Endothelial cell of umbilical vein (primary cell): ENCODE data around the gene CDH15. TPM values are rescaled to one million over a fixed set of nuclear protein-coding genes. Genes with fewer than 3 reads are reported as not detected.

Experiments
- BruUV-seq: library from RNA; stranded (reverse); fragments of 400-500 nt; replicated peaks from 2 replicates; lab custom pipeline; 2021; lab: Mats Ljungman, UMichigan
- CTCF ChIA-PET: fragments of 300-600, 350-600 bp; sonication (Branson Sonifier 250); formaldehyde crosslinking; loops from one replicate; lab custom pipeline; 2021; ENCODE audit warnings: antibody characterized with exemption, inconsistent platforms; lab: Charles Lee
- POLR2A ChIA-PET: fragments of 300-600, 350-600 bp; sonication (Branson Sonifier 250); formaldehyde crosslinking; loops from one replicate; lab custom pipeline; 2021; ENCODE audit warnings: antibody characterized with exemption, inconsistent platforms; lab: Charles Lee
- DNase-seq: peaks from one replicate; pipeline ENCODE4 v3.0.0-alpha.2; 2011; ENCODE audit warnings: low read depth, low spot score
- FAIRE-seq: peaks from 2 replicates; lab custom pipeline; 2011; peaks lifted over from hg19 to GRCh38; lab: Jason Lieb, UNC
- H2AFZ ChIP-seq: 2 replicates; pipeline ENCODE4 v1.6.0; 2012; ENCODE audit warnings: low read depth, low read length, control low read depth, inconsistent platforms
- H3K27ac ChIP-seq: 2 replicates; pipeline ENCODE4 v1.5.1; 2011; ENCODE audit warnings: low read depth, mild to moderate bottlenecking, control low read depth, low read length, moderate library complexity; ENCODE audit not compliant: insufficient read depth
- H3K27me3 ChIP-seq, 2 experiments: 2 replicates each; pipeline versions ENCODE4 v1.6.0 to v1.6.1; 2011; ENCODE audit warnings: low read length in 2 of 2, mixed read lengths in 1 of 2; ENCODE audit not compliant: control insufficient read depth in 2 of 2, insufficient read depth in 2 of 2
- H3K36me3 ChIP-seq, 2 experiments: 2 replicates in 1 of 2; 3 replicates in 1 of 2; pipeline ENCODE4 v1.5.1; 2011; ENCODE audit warnings: low read length in 2 of 2, mild to moderate bottlenecking in 1 of 2, moderate library complexity in 1 of 2; ENCODE audit not compliant: control insufficient read depth in 2 of 2, insufficient read depth in 2 of 2; ENCODE audit errors: extremely low read depth in 1 of 2
- H3K4me1 ChIP-seq: 3 replicates; pipeline ENCODE4 v1.5.1; 2011; ENCODE audit warnings: mild to moderate bottlenecking, low read length; ENCODE audit not compliant: control insufficient read depth, insufficient read depth; ENCODE audit errors: extremely low read depth
- H3K4me2 ChIP-seq: 2 replicates; pipeline ENCODE4 v1.6.1; 2011; ENCODE audit warnings: low read length, control low read depth, mixed read lengths; ENCODE audit not compliant: insufficient read depth
- H3K4me3 ChIP-seq, 3 experiments: fragments of 200-600 bp in 1 of 3; sonication (generic), shearing (Covaris generic) in 1 of 3; replicated peaks in 1 of 3; 2 replicates each; pipeline ENCODE4 v1.5.1; 2011 to 2016; ENCODE audit warnings: control low read depth in 3 of 3, low read length in 3 of 3, mild to moderate bottlenecking in 2 of 3, inconsistent platforms in 1 of 3, low read depth in 1 of 3, moderate library complexity in 1 of 3; ENCODE audit not compliant: insufficient read depth in 1 of 3
- H3K79me2 ChIP-seq: 2 replicates; pipeline ENCODE4 v1.6.0; 2012; ENCODE audit warnings: low read length, inconsistent platforms; ENCODE audit not compliant: control insufficient read depth, insufficient read depth
- H3K9ac ChIP-seq: replicated peaks from 2 replicates; pipeline ENCODE3; 2011; ENCODE audit warnings: low read length, control low read depth; ENCODE audit not compliant: insufficient read depth; ENCODE audit errors: extremely low read depth
- H3K9me1 ChIP-seq: replicated peaks from 3 replicates; pipeline ENCODE4 v1.6.0; 2011; ENCODE audit warnings: mild to moderate bottlenecking, low read length; ENCODE audit not compliant: control insufficient read depth, insufficient read depth; ENCODE audit errors: extremely low read depth
- H3K9me3 ChIP-seq: replicated peaks from 2 replicates; pipeline ENCODE4 v1.5.1; 2012; ENCODE audit warnings: low read length, inconsistent platforms; ENCODE audit not compliant: control insufficient read depth, insufficient read depth
- H4K20me1 ChIP-seq: replicated peaks from 2 replicates; pipeline ENCODE3; 2011; ENCODE audit warnings: mild to moderate bottlenecking, low read length; ENCODE audit not compliant: control insufficient read depth, insufficient read depth; ENCODE audit errors: extremely low read depth
- CTCF ChIP-seq, 2 donors: IDR thresholded peaks; 1 replicate in 1 of 2; 2 replicates in 1 of 2; pipeline ENCODE4 v1.5.1; 2011; ENCODE audit warnings: low read length in 2 of 2, mild to moderate bottlenecking in 2 of 2, moderate library complexity in 2 of 2, control low read depth in 1 of 2, inconsistent platforms in 1 of 2, low read depth in 1 of 2; ENCODE audit not compliant: insufficient read depth in 1 of 2; ENCODE audit errors: extremely low read depth in 1 of 2
- EZH2 ChIP-seq: IDR thresholded peaks from 2 replicates; pipeline ENCODE4 v1.6.1; 2012; ENCODE audit warnings: borderline replicate concordance, low read depth, mild to moderate bottlenecking, moderate library complexity, low read length, inconsistent platforms; ENCODE audit not compliant: severe bottlenecking
- FOS ChIP-seq: IDR thresholded peaks from 2 replicates; pipeline ENCODE4 v1.6.1; 2011; ENCODE audit warnings: mild to moderate bottlenecking, low read length, moderate library complexity, borderline replicate concordance; ENCODE audit not compliant: insufficient read depth
- GATA2 ChIP-seq: IDR thresholded peaks from 2 replicates; pipeline ENCODE4 v1.7.0; 2011; ENCODE audit warnings: low read depth, mild to moderate bottlenecking, moderate library complexity, mixed read lengths, low read length; ENCODE audit not compliant: insufficient read length, insufficient read depth
- MYC ChIP-seq: IDR thresholded peaks from one replicate; pipeline ENCODE4 v1.6.1; 2011; ENCODE audit warnings: mild to moderate bottlenecking, low read depth, low read length
- POLR2A ChIP-seq: IDR thresholded peaks from 2 replicates; pipeline ENCODE4 v1.6.1; 2012; ENCODE audit warnings: low read depth, mild to moderate bottlenecking, control low read depth, low read length
- dilution Hi-C: fragments of 300-500 bp; cut with MboI; formaldehyde crosslinking; loops from one replicate; pipeline ENCODE4 v1.15.0; 2019; ENCODE audit warnings: low sequenced_read_pairs; ENCODE audit not compliant: extremely low pct_ligation_motif_present
- intact Hi-C: fragments of 100-400 bp; cut with micrococcal nuclease; formaldehyde crosslinking; loops from one replicate; pipeline ENCODE4 v1.10.0; 2022
- polyA plus RNA-seq, 4 experiments: library from polyadenylated mRNA; depleted of rRNA in 3 of 4; stranded (reverse) in 3 of 4; unstranded in 1 of 4; fragments of >200 nt; gene quantifications; 2 replicates each; pipeline versions ENCODE4 v1.2.1 to v1.2.3, GENCODE V29; 2011 to 2012; ENCODE audit warnings: missing spikeins in 1 of 4
- total RNA-seq: library from RNA; stranded (reverse); gene quantifications from 2 replicates; pipeline ENCODE4 v1.2.3, GENCODE V29; 2021

CDH15 gene
- total and polyA plus RNA-seq, 2 donors (not counting 3 experiments of a cell fraction or from before 2014, with no cell fraction given) = 0.44 TPM; not detected in 1

- DNase-seq (no peak), FAIRE-seq (no peak)
- no peaks in the 10 kb centered on the region for H4K20me1 ChIP-seq
- H3K9ac ChIP-seq = no peak overlapping the region
- intact Hi-C loops = no loop called here
- no peak overlapping the region for H3K4me3 ChIP-seq
- no peaks in the 10 kb centered on the region for H3K9me3 ChIP-seq
- H3K4me1 ChIP-seq = no peaks in the 10 kb centered on the region
- no peak overlapping the region for H3K27ac ChIP-seq
- TF ChIP-seq POLR2A (no peak), EZH2 (no peak), CTCF (IDR thresholded peaks at IDR 0.05; ENCODE audit: extremely low read depth in 1 of 2, insufficient read depth in 1 of 2, low read depth in 1 of 2, low read length in 2 of 2) (no peak), GATA2 (no peak), MYC (no peak), FOS (no peak)
- no peaks in the 10 kb centered on the region for H3K27me3 ChIP-seq
- POLR2A ChIA-PET = no interaction called here
- no peaks in the 10 kb centered on the region for H3K36me3 ChIP-seq
- no peak overlapping the region for H3K4me2 ChIP-seq
- dilution Hi-C loops = no loop called here
- H3K9me1 ChIP-seq = no peaks in the 10 kb centered on the region
- BruUV-seq = no TSS peak
- no peaks in the 10 kb centered on the region for H3K79me2 ChIP-seq
- CTCF ChIA-PET = no interaction called here
- no peak overlapping the region for H2AFZ ChIP-seq
Observed at GRCh38 chr16:89210165-89210903, 38.8 kb downstream of the CDH15 start.
